Adrenal gland (tissue), 5 donors: Measurements from ENCODE around the gene TBC1D21.
A peak's percentile ranks its signal among the peaks of the same experiment; 100 is the strongest.

Source experiments
- POLR2A ChIP-seq, 2 donors: fragments of 450-650 bp; IDR thresholded peaks; one replicate each; pipeline ENCODE4 v1.6.1; 2017; ENCODE audit warnings: antibody characterized with exemption in 2 of 2, mild to moderate bottlenecking in 2 of 2, moderate library complexity in 1 of 2
- TF ChIP-seq, protein P1 (sequence below), 6 experiments: fragments of 450-650 bp in 4 of 6; fragments of 200-600 bp in 2 of 6; sonication (generic) in 1 of 6; IDR thresholded peaks; 1 replicate in 5 of 6; 2 replicates in 1 of 6; pipeline versions ENCODE4 v1.5.1 to v1.8.0; 2016 to 2021; ENCODE audit warnings: antibody characterized with exemption in 6 of 6, mild to moderate bottlenecking in 2 of 6, moderate library complexity in 1 of 6
- donor health status: DM: no; HTN: no; CAD: no.

GRCh38 chr15:73873889-73874511 lies 636 bp downstream of the TBC1D21 start:
- TF ChIP-seq, protein P1, sequence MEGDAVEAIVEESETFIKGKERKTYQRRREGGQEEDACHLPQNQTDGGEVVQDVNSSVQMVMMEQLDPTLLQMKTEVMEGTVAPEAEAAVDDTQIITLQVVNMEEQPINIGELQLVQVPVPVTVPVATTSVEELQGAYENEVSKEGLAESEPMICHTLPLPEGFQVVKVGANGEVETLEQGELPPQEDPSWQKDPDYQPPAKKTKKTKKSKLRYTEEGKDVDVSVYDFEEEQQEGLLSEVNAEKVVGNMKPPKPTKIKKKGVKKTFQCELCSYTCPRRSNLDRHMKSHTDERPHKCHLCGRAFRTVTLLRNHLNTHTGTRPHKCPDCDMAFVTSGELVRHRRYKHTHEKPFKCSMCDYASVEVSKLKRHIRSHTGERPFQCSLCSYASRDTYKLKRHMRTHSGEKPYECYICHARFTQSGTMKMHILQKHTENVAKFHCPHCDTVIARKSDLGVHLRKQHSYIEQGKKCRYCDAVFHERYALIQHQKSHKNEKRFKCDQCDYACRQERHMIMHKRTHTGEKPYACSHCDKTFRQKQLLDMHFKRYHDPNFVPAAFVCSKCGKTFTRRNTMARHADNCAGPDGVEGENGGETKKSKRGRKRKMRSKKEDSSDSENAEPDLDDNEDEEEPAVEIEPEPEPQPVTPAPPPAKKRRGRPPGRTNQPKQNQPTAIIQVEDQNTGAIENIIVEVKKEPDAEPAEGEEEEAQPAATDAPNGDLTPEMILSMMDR (IDR thresholded peaks at IDR 0.05): peak; percentile 51 to 66 (median 53)
- TF ChIP-seq POLR2A (IDR thresholded peaks at IDR 0.05): no peak
